Measurements from ENCODE around the gene OR51B4. TPM values are rescaled to one million over a fixed set of nuclear protein-coding genes. Genes with fewer than 3 reads are reported as not detected.
"Not testable (repeated sequence)": the region's sequence is repeated elsewhere in the genome, so short reads cannot be mapped to it uniquely, and the experiment has no call there.

OR51B4 gene
- total RNA-seq, 1 donor, result not detected

DNA sequence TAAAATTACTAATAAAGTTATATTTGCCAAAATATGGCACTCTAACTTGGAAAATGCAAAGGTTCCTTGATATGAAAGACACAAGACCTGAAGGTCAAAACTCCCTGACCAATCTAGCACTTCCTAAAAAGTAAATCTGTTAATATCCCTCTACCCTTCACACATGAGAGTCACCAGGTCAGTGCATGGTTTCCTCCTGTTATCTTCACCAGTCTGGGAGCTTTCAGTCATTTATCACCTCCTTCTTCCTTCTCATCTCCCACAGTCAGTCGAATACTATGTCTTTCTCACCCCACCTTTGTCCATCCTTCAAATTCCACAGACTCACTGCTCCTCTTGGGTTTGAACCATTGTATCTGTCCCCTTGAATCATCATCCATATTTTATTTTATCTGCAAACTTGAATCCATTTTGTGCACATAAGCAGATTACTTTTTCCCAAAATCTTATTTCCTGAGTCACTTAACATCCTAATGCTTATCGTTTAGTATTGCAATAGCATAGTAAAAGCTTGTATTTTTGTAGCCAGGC, 34.6 kb downstream of the OR51B4 start:
- no peaks in the 10 kb centered on the region for H3K9me3 ChIP-seq (ENCODE audit: low read depth, low read length)
- no peaks in the 10 kb centered on the region for H3K27me3 ChIP-seq (ENCODE audit: insufficient read depth, low read length)
- no peaks in the 10 kb centered on the region for H3K4me1 ChIP-seq (ENCODE audit: insufficient read depth, low read length)
- H3K4me3 ChIP-seq (ENCODE audit: low read length), result no peak overlapping the region

DNA sequence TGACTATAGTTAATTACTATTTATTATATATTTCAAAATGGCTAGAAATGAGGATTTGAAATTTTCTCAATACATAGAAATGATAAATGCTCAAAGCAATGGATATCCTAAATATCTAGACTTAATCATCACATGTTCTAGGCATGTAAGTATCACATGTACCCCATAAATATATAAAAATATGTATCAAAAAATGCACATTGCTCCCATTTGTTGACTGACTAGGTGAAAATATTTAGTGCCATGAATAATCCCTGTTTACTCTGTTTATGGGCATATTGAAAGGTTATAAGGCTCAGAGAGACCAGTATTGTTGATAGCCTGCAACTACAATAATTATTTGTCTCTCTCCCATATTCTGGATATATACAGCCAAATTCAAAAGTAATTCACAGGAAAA, 35.1 kb downstream of the OR51B4 start:
- Histone ChIP-seq H3K27me3 (ENCODE audit: insufficient read depth, low read length) (no peaks in the 10 kb centered on the region), H3K4me1 (ENCODE audit: insufficient read depth, low read length) (no peaks in the 10 kb centered on the region)

DNA sequence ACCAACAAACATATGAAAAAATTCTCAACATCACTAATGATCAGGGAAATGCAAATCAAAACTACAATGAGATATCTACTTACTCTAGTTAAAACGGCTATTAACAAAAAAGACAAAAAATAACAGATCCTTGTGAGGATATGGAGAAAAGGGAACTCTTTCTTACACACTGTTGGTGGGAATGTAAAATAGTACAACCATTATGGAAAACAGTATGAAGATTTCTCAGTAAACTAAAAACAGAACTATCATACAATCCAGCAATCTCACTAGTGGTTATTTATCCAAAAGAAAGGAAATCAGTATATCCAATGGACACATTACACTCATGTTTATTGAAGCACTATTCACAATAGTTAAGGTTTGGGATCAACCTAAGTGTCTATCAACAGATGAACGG, 35.9 kb downstream of the OR51B4 start:
- no peaks in the 10 kb centered on the region for H3K9me3 ChIP-seq (ENCODE audit: low read depth, low read length)
- no peaks in the 10 kb centered on the region for H3K27me3 ChIP-seq (ENCODE audit: insufficient read depth, low read length)
- no peaks in the 10 kb centered on the region for H3K4me1 ChIP-seq (ENCODE audit: insufficient read depth, low read length)
- no peak overlapping the region for H3K4me3 ChIP-seq (ENCODE audit: low read length)

More for the DNA sequence above, 35.1 kb downstream of the OR51B4 start:
- Histone ChIP-seq H3K9me3 (ENCODE audit: low read depth, low read length) (no peaks in the 10 kb centered on the region), H3K4me3 (ENCODE audit: low read length) (no peak overlapping the region)

DNA sequence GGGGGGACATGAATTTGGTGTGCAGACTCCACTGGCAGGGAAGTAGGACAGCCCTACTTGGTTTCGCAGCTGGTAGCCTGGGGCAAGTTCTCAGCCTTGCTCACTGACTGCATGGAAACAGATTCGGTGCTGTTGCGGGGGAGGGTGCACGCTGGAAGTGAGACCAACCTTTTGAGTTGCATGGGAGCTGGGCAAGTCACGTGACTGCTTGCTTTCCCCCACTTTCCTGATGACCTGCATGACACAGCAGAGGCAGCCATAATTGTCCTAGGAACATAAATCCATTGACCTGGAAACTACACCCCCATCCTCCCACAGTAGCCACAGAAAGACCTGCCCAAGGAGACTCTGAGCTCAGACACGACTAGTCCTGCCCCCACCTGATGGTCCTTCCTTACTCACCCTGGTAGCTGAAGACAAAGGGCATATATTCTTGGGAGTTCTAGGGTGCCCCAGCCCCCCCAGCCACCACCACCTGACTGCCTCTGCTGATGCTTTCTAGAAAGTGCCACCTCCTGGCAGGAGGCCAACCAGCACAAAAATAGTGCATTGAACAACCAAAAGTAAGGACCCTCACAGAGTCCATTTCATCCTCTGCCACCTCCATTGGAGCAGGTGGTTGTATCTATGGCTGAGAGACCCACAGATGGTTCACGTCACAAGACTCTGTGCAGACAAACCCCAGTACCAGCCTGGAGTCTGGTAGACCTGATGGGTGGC, 43.0 kb downstream of the OR51B4 start:
- Histone ChIP-seq H3K27me3 (ENCODE audit: insufficient read depth, low read length) (no peaks in the 10 kb centered on the region), H3K4me3 (ENCODE audit: low read length) (no peak overlapping the region), H3K9me3 (ENCODE audit: low read depth, low read length) (no peaks in the 10 kb centered on the region), H3K4me1 (ENCODE audit: insufficient read depth, low read length) (no peaks in the 10 kb centered on the region)

DNA sequence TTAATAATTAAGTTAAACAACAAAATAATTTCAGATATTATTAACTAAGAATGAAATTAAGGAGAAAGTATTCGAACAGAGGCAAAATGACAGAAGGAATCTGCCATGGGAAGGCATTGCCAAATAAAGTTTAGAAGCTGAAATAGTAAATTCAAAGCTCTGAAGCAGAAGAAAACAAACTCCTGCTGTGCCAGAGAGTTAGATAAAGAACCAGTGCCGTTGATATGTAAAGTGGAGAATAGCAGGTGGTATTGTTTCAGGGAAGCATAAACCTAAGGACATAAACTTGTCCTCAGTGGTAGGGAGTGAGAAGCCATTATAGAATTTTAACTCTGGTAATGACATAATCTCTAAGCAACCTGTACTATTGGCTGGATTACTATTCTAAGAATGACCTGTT, 44.5 kb downstream of the OR51B4 start:
- no peaks in the 10 kb centered on the region for H3K27me3 ChIP-seq (ENCODE audit: insufficient read depth, low read length)

DNA sequence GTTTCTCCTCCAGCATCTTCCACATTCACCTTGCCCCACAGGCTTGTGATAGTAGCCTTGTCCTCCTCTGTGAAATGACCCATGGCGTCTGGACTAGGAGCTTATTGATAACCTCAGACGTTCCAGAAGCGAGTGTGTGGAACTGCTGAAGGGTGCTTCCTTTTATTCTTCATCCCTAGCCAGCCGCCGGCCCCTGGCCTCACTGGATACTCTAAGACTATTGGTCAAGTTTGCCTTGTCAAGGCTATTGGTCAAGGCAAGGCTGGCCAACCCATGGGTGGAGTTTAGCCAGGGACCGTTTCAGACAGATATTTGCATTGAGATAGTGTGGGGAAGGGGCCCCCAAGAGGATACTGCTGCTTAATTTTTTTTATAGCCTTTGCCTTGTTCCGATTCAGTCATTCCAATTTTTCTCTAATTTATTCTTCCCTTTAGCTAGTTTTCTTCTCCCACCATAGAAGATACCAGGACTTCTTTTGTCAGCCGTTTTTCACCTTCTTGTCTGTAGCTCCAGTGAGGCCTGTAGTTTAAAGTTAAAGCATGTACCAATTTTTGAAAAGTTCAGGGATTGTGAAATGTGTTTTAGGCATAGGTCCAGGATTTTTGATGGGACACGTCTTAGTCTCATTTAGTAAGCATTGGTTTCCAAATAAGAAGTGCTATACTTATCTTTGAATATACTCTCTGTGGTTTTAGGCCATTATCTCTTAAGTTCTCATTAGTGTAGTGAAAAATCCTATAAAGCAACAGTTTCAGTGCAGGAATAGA, 46.9 kb downstream of the OR51B4 start, which contains the start of gene HBG2:
Gene HBG2 (minus strand): TSS at position 136 of the 768 bp plus-strand sequence. CDS start 53 bp downstream, at position 83.
- not testable (repeated sequence) for H3K27me3 ChIP-seq (ENCODE audit: insufficient read depth, low read length); H3K4me3 ChIP-seq (ENCODE audit: low read length); H3K4me1 ChIP-seq (ENCODE audit: insufficient read depth, low read length); H3K9me3 ChIP-seq (ENCODE audit: low read depth, low read length)

More for the DNA sequence above, 44.5 kb downstream of the OR51B4 start:
- H3K4me1 ChIP-seq (ENCODE audit: insufficient read depth, low read length), result no peaks in the 10 kb centered on the region
- no peaks in the 10 kb centered on the region for H3K9me3 ChIP-seq (ENCODE audit: low read depth, low read length)
- H3K4me3 ChIP-seq (ENCODE audit: low read length), result no peak overlapping the region

DNA sequence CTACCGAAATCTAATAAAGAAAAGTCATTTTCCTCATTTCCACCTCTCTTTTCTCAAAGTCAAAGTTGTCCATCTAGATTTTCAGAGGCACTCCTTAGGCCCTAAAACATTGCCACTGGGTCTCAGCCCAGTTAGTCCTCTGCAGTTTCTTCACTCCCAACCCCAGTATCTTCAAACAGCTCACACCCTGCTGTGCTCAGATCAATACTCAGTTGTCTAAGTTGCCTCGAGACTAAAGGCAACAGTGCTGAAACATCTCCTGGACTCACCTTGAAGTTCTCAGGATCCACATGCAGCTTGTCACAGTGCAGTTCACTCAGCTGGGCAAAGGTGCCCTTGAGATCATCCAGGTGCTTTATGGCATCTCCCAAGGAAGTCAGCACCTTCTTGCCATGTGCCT, 47.7 kb downstream of the OR51B4 start:
- H3K27me3 ChIP-seq (ENCODE audit: insufficient read depth, low read length); H3K4me3 ChIP-seq (ENCODE audit: low read length); H3K4me1 ChIP-seq (ENCODE audit: insufficient read depth, low read length); H3K9me3 ChIP-seq (ENCODE audit: low read depth, low read length): not testable (repeated sequence)

DNA sequence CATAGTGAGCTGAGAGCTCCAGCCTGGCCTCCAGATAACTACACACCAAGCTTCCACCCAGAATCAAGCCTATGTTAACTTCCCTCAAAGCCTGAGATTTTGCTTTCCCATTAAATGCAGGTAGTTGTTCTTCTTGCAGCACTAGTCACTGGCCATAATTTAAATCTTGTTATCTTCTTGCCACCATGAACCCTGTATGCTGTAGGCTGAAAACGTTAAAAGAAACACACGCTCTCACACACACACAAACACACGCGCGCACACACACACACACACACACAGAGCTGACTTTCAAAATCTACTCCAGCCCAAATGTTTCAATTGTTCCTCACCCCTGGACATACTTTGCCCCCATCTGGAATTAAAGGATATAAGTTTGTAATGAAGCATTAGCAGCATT, 48.3 kb downstream of the OR51B4 start:
- H3K27me3 ChIP-seq (ENCODE audit: insufficient read depth, low read length); H3K9me3 ChIP-seq (ENCODE audit: low read depth, low read length); H3K4me1 ChIP-seq (ENCODE audit: insufficient read depth, low read length); H3K4me3 ChIP-seq (ENCODE audit: low read length): not testable (repeated sequence)

DNA sequence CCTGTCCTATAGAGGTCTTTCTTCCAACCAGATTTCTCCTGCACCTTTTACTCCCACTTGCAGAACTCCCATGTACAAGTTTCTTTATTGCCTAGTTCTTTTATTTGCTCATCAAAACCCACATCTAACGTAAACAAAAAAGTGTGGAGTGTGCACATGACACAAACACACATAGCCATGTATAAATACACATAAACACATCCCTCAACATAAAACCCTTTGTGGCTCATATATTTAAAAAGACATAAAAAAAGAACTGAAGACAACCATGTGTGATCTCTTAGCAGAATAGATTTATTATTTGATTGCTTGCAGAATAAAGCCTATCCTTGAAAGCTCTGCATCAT, 48.9 kb downstream of the OR51B4 start:
- no peak overlapping the region for H3K4me3 ChIP-seq (ENCODE audit: low read length)
- H3K4me1 ChIP-seq (ENCODE audit: insufficient read depth, low read length), result no peaks in the 10 kb centered on the region
- H3K9me3 ChIP-seq (ENCODE audit: low read depth, low read length), result no peaks in the 10 kb centered on the region
- H3K27me3 ChIP-seq (ENCODE audit: insufficient read depth, low read length), result no peaks in the 10 kb centered on the region

DNA sequence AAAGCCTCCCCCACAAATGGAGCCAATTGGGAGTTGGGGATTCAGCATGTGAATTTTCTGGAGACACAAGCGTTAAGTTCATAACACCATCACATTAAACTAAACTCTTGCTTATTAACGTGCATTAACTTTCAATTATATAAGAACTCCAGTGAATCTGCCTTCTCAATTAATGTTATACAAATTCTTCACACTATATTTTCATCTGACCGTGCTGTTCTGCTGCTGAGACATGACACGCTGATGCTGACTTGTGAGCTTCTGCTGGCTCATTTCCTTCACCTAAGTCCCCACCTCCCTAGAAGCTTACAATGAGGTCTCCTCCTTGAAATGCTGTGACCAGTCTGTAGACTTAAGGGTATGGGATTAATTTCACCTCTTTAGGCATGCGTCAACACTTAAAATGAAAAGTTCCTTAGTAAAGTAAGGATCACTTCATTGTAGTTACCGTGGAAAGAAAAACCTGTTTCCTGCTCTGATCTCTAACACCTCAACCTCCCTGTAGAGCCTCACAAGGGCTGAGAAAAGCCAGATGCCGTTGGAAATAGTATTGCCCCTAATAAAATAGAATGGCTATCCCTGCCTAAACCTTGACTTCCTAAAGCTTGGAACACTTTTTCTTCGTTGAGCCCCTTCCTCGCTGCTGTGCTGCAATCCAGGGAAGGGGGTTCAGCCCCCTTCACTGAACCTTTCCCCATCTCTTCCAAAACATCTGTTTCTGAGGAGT, 49.4 kb downstream of the OR51B4 start:
- Histone ChIP-seq H3K9me3 (ENCODE audit: low read depth, low read length) (no peaks in the 10 kb centered on the region), H3K4me1 (ENCODE audit: insufficient read depth, low read length) (no peaks in the 10 kb centered on the region), H3K4me3 (ENCODE audit: low read length) (no peak overlapping the region), H3K27me3 (ENCODE audit: insufficient read depth, low read length) (no peaks in the 10 kb centered on the region)

DNA sequence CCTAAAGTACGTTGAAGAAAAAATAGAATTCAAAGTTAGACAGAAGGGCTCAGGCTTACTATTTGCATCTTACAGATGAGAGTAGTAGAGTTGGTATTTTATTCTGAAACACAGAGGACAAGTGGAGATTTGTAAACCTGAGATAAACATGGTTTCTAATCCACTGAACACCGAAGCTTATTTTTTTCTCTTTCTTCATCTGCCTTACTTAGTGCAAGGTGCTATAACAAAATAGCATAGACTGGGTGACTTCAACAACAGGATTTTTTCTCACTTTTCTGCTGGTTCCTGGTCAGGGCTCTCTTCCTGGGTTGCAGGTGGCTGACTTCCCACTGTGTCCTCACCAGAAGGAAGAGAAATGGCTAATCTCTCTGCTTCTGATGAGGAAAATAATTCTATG, 50.0 kb downstream of the OR51B4 start:
- H3K9me3 ChIP-seq (ENCODE audit: low read depth, low read length), result no peaks in the 10 kb centered on the region
- no peaks in the 10 kb centered on the region for H3K4me1 ChIP-seq (ENCODE audit: insufficient read depth, low read length)
- H3K4me3 ChIP-seq (ENCODE audit: low read length), result no peak overlapping the region
- H3K27me3 ChIP-seq (ENCODE audit: insufficient read depth, low read length), result no peaks in the 10 kb centered on the region

Other genes with a start within 250 kb of the OR51B4 start
- gene OR52E2, start 242.3 kb downstream of the OR51B4 start, total RNA-seq, result not detected
- not detected for gene OR52E1, start 232.4 kb downstream of the OR51B4 start, total RNA-seq
- gene OR52A5, start 163.6 kb downstream of the OR51B4 start, total RNA-seq, result not detected
- not detected for gene OR52A1, start 147.2 kb downstream of the OR51B4 start, total RNA-seq
- gene OR51V1, start 101.3 kb downstream of the OR51B4 start, total RNA-seq, result not detected
- gene HBB, start 74.9 kb downstream of the OR51B4 start, total RNA-seq, result 76.0 TPM
- 0.94 TPM for gene HBD, start 67.5 kb downstream of the OR51B4 start, total RNA-seq
- gene HBG1, start 52.1 kb downstream of the OR51B4 start, total RNA-seq, result not detected
- gene HBG2, start 47.2 kb downstream of the OR51B4 start, total RNA-seq, result 3.9 TPM
- 0.94 TPM for gene HBE1, start 32.0 kb downstream of the OR51B4 start, total RNA-seq
- gene OR51B2, start 22.4 kb upstream of the OR51B4 start, total RNA-seq, result not detected
- gene OR51B5, start 41.6 kb upstream of the OR51B4 start, total RNA-seq, result 0.31 TPM
- gene OR51B6, start 49.6 kb upstream of the OR51B4 start, total RNA-seq, result not detected
- 0.10 TPM for gene OR51M1, start 81.9 kb upstream of the OR51B4 start, total RNA-seq
- not detected for gene OR51Q1, start 120.2 kb upstream of the OR51B4 start, total RNA-seq
- gene OR51I1, start 139.6 kb upstream of the OR51B4 start, total RNA-seq, result not detected
- not detected for gene OR51I2, start 147.4 kb upstream of the OR51B4 start, total RNA-seq
- gene OR52D1, start 186.7 kb upstream of the OR51B4 start, total RNA-seq, result not detected
- gene UBQLN3, start 208.0 kb upstream of the OR51B4 start, total RNA-seq, result 0.21 TPM
- gene UBQLNL, start 214.8 kb upstream of the OR51B4 start, total RNA-seq, result 0.52 TPM
- gene OR52H1, start 246.6 kb upstream of the OR51B4 start, total RNA-seq, result 0.63 TPM

All from mononuclear cell (primary cell).